Measurements from ENCODE around the gene LRRC4C.

LRRC4C gene

GRCh38 chr11:40838181-40838683, 621.2 kb downstream of the LRRC4C start:
- DNase-seq, result no peak

- DNase-seq, result no peak
Observed at GRCh38 chr11:40827116-40827515, 632.3 kb downstream of the LRRC4C start.

GRCh38 chr11:40826601-40827000, 632.9 kb downstream of the LRRC4C start:
- no peak for DNase-seq

- DNase-seq, result no peak
Observed at GRCh38 chr11:40825201-40825834, 634.1 kb downstream of the LRRC4C start.

- no peak for DNase-seq
Observed at GRCh38 chr11:40819230-40819629, 640.2 kb downstream of the LRRC4C start.

GRCh38 chr11:40816976-40817375, 642.5 kb downstream of the LRRC4C start:
- no peak for DNase-seq

GRCh38 chr11:40797981-40798380, 661.5 kb downstream of the LRRC4C start:
- no peak for DNase-seq

GRCh38 chr11:40787224-40787623, 672.2 kb downstream of the LRRC4C start:
- DNase-seq, result no peak

- no peak for DNase-seq
Observed at GRCh38 chr11:40763046-40763445, 696.4 kb downstream of the LRRC4C start.

GRCh38 chr11:40759341-40759740, 700.1 kb downstream of the LRRC4C start:
- DNase-seq, result no peak

GRCh38 chr11:40754297-40754696, 705.2 kb downstream of the LRRC4C start:
- no peak for DNase-seq

GRCh38 chr11:40746282-40746681, 713.2 kb downstream of the LRRC4C start:
- no peak for DNase-seq

- no peak for DNase-seq
Observed at GRCh38 chr11:40732132-40732531, 727.3 kb downstream of the LRRC4C start.

- DNase-seq, result peak; percentile 38
Observed at GRCh38 chr11:40722179-40722795, 737.2 kb downstream of the LRRC4C start.

- no peak for DNase-seq
Observed at GRCh38 chr11:40716344-40717130, 742.9 kb downstream of the LRRC4C start.

- no peak for DNase-seq
Observed at GRCh38 chr11:40713083-40713482, 746.4 kb downstream of the LRRC4C start.

GRCh38 chr11:40701027-40701426, 758.4 kb downstream of the LRRC4C start:
- no peak for DNase-seq

GRCh38 chr11:40689823-40690222, 769.6 kb downstream of the LRRC4C start:
- DNase-seq, result no peak

GRCh38 chr11:40688369-40688768, 771.1 kb downstream of the LRRC4C start:
- DNase-seq, result no peak

GRCh38 chr11:40686765-40687164, 772.7 kb downstream of the LRRC4C start:
- no peak for DNase-seq

GRCh38 chr11:40683010-40683409, 776.4 kb downstream of the LRRC4C start:
- DNase-seq, result no peak

GRCh38 chr11:40679276-40679675, 780.2 kb downstream of the LRRC4C start:
- DNase-seq, result no peak

GRCh38 chr11:40647295-40647694, 812.2 kb downstream of the LRRC4C start:
- DNase-seq, result no peak

- no peak for DNase-seq
Observed at GRCh38 chr11:40642284-40642683, 817.2 kb downstream of the LRRC4C start.
